GM19023 (cell line): ENCODE measurements around the gene TUSC2.
"Not testable (repeated sequence)": the region's sequence is repeated elsewhere in the genome, so short reads cannot be mapped to it uniquely, and the experiment has no call there.

ENCODE experiments used
- ATAC-seq: cut with Tn5 transposase; IDR thresholded peaks from one replicate; pipeline ENCODE4 v1.9.1; 2021; ENCODE audit warnings: mild to moderate bottlenecking, moderate library complexity; ENCODE audit not compliant: unreplicated experiment

Gene TUSC2

GRCh38 chr3:50319894-50320625 is 8.0 kb downstream of the TUSC2 start:
- no peak for ATAC-seq

- no peak for ATAC-seq
Measured at GRCh38 chr3:50319181-50319893, 8.7 kb downstream of the TUSC2 start.

GRCh38 chr3:50318615-50319014 is 9.4 kb downstream of the TUSC2 start:
- ATAC-seq = no peak

- no peak for ATAC-seq
Measured at GRCh38 chr3:50318163-50318562, 9.9 kb downstream of the TUSC2 start.

- ATAC-seq = no peak
Measured at GRCh38 chr3:50317300-50317699, 10.7 kb downstream of the TUSC2 start.

GRCh38 chr3:50316657-50317242 is 11.3 kb downstream of the TUSC2 start:
- no peak for ATAC-seq

GRCh38 chr3:50314816-50315215 is 13.2 kb downstream of the TUSC2 start:
- ATAC-seq = no peak

- ATAC-seq = no peak
Measured at GRCh38 chr3:50314342-50314741, 13.7 kb downstream of the TUSC2 start.

- ATAC-seq = not testable (repeated sequence)
Measured at GRCh38 chr3:50312041-50312440, 16.0 kb downstream of the TUSC2 start.

GRCh38 chr3:50304601-50305000 is 23.4 kb downstream of the TUSC2 start:
- no peak for ATAC-seq

- ATAC-seq = no peak
Measured at GRCh38 chr3:50303013-50303815, 24.8 kb downstream of the TUSC2 start, which contains the start of gene HYAL1. Gene HYAL1, minus strand, starts transcription at chr3:50303574. Its CDS starts 618 bp downstream, at chr3:50302956.

- no peak for ATAC-seq
Measured at GRCh38 chr3:50302095-50303012, 25.7 kb downstream of the TUSC2 start.

GRCh38 chr3:50300681-50301254 is 27.3 kb downstream of the TUSC2 start:
- no peak for ATAC-seq

- ATAC-seq = no peak
Measured at GRCh38 chr3:50299929-50300680, 27.9 kb downstream of the TUSC2 start.

GRCh38 chr3:50299638-50299928 is 28.4 kb downstream of the TUSC2 start:
- ATAC-seq = no peak

- ATAC-seq = peak; percentile 89
Measured at GRCh38 chr3:50298836-50299637, 29.0 kb downstream of the TUSC2 start, which contains the start of the genes HYAL3 and NAA80. Gene HYAL3, minus strand, starts transcription at chr3:50299405. Its CDS starts 3,803 bp downstream, at chr3:50295602. Gene NAA80, minus strand, starts transcription at chr3:50299405. Its CDS starts 1,942 bp downstream, at chr3:50297463.

GRCh38 chr3:50297896-50298725 is 29.9 kb downstream of the TUSC2 start:
- no peak for ATAC-seq
